ENCODE results near the gene RAB33A.

- no peak for TF ChIP-seq CTCF (IDR thresholded peaks at IDR 0.05)
- TF ChIP-seq POLR2A (IDR thresholded peaks at IDR 0.05): no peak
These were observed 16.2 kb upstream of the RAB33A start for GRCh38 chrX:130155564-130155963.

All from lower leg skin (tissue), 3 donors.